ENCODE data around the gene B3GNT4. TPM values are rescaled to one million over a fixed set of nuclear protein-coding genes. Genes with fewer than 3 reads are reported as not detected.
A peak's percentile ranks its signal among the peaks of the same experiment; 100 is the strongest.

B3GNT4 gene
- total and polyA plus RNA-seq, 2 of the 13 experiments (the other 11 are each of a cell fraction or from before 2014, with no cell fraction given): 0.04 to 0.21 TPM

DNA sequence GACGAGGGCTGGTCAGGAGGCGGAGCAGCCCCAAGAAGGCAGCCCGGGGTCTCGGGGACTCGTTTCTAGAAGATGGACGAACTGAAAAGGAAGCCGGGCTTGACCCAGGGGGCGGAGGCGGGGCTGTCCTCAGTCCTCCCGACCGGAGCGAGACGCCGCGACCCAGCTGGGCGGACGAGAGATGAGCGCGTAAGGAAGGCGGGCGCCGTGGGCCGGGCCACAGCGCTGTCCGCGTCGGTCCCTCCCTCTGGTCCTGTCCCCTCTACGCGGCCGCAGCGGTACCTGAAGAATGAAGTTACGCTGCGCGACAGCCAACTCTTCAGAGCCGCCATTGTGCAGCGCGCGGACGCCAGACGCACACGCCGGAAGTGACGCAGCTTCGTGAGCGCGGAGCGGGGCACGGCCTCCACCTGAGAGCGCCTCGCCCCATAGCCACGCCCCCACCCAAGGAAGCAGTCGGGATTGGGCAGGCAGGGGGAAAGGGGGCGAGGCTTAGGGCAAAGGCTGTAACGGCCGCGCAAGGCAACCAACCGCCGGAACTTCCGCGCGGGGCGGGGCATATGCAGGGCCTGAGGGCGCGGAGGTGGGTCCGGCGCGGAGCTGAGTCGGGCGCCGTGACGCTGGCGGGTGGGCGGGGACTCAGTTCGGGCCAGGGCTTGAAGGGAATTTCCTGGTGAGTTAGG is 22.3 kb downstream of the B3GNT4 start, which contains the start of gene DIABLO (continued):
- no peak; the same call in 1 of the 2 replicates for TF ChIP-seq ZNF142 (CRISPR knock-in tag; IDR thresholded peaks at IDR 0.05)
- peak; percentile 70 for TF ChIP-seq AGO1 (IDR thresholded peaks at IDR 0.05; ENCODE audit: low read depth, low read length, poor library complexity, severe bottlenecking)
- peak; percentile 98 for TF ChIP-seq TAF1 (CRISPR knock-in tag; IDR thresholded peaks at IDR 0.05)
- TF ChIP-seq XBP1 (CRISPR knock-in tag; IDR thresholded peaks at IDR 0.05): no peak
- TF ChIP-seq ARNT2 (CRISPR knock-in tag; IDR thresholded peaks at IDR 0.05; ENCODE audit: low read depth): peak; percentile 17; the same call in 1 of the 2 replicates
- TF ChIP-seq FOXP4 (CRISPR knock-in tag; IDR thresholded peaks at IDR 0.05): peak; percentile 42
- no peak for TF ChIP-seq ZNF432 (CRISPR knock-in tag; IDR thresholded peaks at IDR 0.05; ENCODE audit: borderline replicate concordance)
- TF ChIP-seq, protein P1, sequence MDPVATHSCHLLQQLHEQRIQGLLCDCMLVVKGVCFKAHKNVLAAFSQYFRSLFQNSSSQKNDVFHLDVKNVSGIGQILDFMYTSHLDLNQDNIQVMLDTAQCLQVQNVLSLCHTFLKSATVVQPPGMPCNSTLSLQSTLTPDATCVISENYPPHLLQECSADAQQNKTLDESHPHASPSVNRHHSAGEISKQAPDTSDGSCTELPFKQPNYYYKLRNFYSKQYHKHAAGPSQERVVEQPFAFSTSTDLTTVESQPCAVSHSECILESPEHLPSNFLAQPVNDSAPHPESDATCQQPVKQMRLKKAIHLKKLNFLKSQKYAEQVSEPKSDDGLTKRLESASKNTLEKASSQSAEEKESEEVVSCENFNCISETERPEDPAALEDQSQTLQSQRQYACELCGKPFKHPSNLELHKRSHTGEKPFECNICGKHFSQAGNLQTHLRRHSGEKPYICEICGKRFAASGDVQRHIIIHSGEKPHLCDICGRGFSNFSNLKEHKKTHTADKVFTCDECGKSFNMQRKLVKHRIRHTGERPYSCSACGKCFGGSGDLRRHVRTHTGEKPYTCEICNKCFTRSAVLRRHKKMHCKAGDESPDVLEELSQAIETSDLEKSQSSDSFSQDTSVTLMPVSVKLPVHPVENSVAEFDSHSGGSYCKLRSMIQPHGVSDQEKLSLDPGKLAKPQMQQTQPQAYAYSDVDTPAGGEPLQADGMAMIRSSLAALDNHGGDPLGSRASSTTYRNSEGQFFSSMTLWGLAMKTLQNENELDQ (CRISPR knock-in tag; IDR thresholded peaks at IDR 0.05; ENCODE audit: borderline replicate concordance): no peak
- TF ChIP-seq ZNF674 (CRISPR knock-in tag; IDR thresholded peaks at IDR 0.05; ENCODE audit: low read depth): 0 out of 2 replicates have a peak, but pooled peaks have one; percentile 24
- TF ChIP-seq ZNF644 (CRISPR knock-in tag; IDR thresholded peaks at IDR 0.05; ENCODE audit: low read depth): no peak
- TF ChIP-seq, protein P2, sequence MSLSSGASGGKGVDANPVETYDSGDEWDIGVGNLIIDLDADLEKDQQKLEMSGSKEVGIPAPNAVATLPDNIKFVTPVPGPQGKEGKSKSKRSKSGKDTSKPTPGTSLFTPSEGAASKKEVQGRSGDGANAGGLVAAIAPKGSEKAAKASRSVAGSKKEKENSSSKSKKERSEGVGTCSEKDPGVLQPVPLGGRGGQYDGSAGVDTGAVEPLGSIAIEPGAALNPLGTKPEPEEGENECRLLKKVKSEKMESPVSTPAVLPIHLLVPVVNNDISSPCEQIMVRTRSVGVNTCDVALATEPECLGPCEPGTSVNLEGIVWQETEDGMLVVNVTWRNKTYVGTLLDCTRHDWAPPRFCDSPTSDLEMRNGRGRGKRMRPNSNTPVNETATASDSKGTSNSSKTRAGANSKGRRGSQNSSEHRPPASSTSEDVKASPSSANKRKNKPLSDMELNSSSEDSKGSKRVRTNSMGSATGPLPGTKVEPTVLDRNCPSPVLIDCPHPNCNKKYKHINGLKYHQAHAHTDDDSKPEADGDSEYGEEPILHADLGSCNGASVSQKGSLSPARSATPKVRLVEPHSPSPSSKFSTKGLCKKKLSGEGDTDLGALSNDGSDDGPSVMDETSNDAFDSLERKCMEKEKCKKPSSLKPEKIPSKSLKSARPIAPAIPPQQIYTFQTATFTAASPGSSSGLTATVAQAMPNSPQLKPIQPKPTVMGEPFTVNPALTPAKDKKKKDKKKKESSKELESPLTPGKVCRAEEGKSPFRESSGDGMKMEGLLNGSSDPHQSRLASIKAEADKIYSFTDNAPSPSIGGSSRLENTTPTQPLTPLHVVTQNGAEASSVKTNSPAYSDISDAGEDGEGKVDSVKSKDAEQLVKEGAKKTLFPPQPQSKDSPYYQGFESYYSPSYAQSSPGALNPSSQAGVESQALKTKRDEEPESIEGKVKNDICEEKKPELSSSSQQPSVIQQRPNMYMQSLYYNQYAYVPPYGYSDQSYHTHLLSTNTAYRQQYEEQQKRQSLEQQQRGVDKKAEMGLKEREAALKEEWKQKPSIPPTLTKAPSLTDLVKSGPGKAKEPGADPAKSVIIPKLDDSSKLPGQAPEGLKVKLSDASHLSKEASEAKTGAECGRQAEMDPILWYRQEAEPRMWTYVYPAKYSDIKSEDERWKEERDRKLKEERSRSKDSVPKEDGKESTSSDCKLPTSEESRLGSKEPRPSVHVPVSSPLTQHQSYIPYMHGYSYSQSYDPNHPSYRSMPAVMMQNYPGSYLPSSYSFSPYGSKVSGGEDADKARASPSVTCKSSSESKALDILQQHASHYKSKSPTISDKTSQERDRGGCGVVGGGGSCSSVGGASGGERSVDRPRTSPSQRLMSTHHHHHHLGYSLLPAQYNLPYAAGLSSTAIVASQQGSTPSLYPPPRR (CRISPR knock-in tag; IDR thresholded peaks at IDR 0.05; ENCODE audit: borderline replicate concordance): peak; percentile 43; the same call in 1 of the 2 replicates
- TF ChIP-seq ZFP62 (CRISPR knock-in tag; IDR thresholded peaks at IDR 0.05): no peak
- TF ChIP-seq FIP1L1 (IDR thresholded peaks at IDR 0.05; ENCODE audit: borderline replicate concordance, insufficient read depth, low read depth, low read length): no peak; the same call in 1 of the 2 replicates

All from HepG2 (cell line).